Epithelial cell of proximal tubule (primary cell): Measurements from ENCODE around the gene MCOLN3. TPM values are rescaled to one million over a fixed set of nuclear protein-coding genes. Genes with fewer than 3 reads are reported as not detected.

Experiments used
- DNase-seq: peaks from one replicate; pipeline ENCODE4 v3.0.0-alpha.2; 2011; ENCODE audit warnings: low read depth
- H3K4me3 ChIP-seq: 2 replicates; pipeline ENCODE4 v1.5.1; 2011; ENCODE audit warnings: low read depth, mild to moderate bottlenecking, low read length
- CTCF ChIP-seq: conservative IDR thresholded peaks from 2 replicates; pipeline ENCODE4 v1.5.1; 2012; ENCODE audit warnings: low read depth, mild to moderate bottlenecking, low read length
- total RNA-seq: library from RNA; depleted of rRNA; stranded (reverse); fragments of >200 nt; gene quantifications from 2 replicates; pipeline ENCODE4 v1.2.3, GENCODE V29; 2015

The MCOLN3 gene
- total RNA-seq, 1 donor from 2014 or later = 3.7 TPM

- no peak for DNase-seq
- TF ChIP-seq CTCF = no peak
- no peak overlapping the region for H3K4me3 ChIP-seq
These were observed 17.8 kb downstream of the MCOLN3 start for GRCh38 chr1:85030536-85030935.

DNA sequence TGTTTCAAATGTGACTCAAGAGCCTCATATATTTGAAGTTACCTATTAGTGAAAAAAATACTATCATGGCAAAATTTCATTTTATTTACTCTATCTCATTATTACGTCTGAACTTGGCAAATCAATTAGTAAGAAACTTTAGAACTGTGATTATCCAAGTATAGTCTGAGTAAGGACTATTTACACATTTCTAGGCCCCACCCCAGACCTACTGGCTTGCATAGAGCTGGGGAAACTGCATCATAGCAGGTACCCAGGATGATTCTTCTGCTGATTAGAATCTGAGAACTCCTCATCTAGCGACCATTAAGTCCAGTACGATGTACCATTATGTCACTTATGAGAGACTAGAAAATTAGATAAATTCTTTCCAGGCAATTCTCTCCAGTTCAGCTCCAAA is 20.1 kb downstream of the MCOLN3 start:
- no peak overlapping the region for H3K4me3 ChIP-seq
- TF ChIP-seq CTCF = no peak
- DNase-seq = no peak

- peak; percentile 30 for TF ChIP-seq CTCF
- H3K4me3 ChIP-seq = no peak overlapping the region
- no peak for DNase-seq
These were observed 20.9 kb downstream of the MCOLN3 start for GRCh38 chr1:85027242-85027983.

DNA sequence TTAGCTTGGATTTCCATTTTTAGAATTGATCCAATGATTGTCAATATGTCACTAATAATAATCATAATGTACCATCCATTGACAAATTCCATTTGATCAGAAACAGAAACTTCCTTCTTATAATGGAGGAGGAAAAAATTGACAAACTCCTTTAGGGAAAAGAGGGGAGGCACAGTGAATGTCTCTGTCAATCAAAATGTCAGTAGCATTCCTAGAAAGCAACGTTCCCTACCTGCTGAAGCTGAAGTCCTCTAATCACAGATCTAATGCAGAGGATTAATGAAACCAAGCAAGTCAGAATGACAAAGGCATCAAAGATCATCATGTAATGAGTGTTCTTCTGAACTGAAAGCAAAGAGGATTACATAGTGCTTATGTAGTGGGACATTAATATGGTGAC is 22.4 kb downstream of the MCOLN3 start:
- no peak for TF ChIP-seq CTCF
- no peak for DNase-seq
- H3K4me3 ChIP-seq = no peak overlapping the region

GRCh38 chr1:85024736-85025135 is 23.6 kb downstream of the MCOLN3 start:
- no peak overlapping the region for H3K4me3 ChIP-seq
- no peak for DNase-seq
- no peak for TF ChIP-seq CTCF

- DNase-seq = no peak
- H3K4me3 ChIP-seq = no peak overlapping the region
- TF ChIP-seq CTCF = no peak
These were observed 25.6 kb downstream of the MCOLN3 start for GRCh38 chr1:85022700-85023099.

- no peak for TF ChIP-seq CTCF
- DNase-seq = no peak
These were observed 28.3 kb downstream of the MCOLN3 start for GRCh38 chr1:85019994-85020393.

More at GRCh38 chr1:85019994-85020393, 28.3 kb downstream of the MCOLN3 start:
- H3K4me3 ChIP-seq = no peak overlapping the region
